SU-DHL-6 (cell line): ENCODE results near the gene SMYD2.

ENCODE experiments used
- H2AFZ ChIP-seq: fragments of 200-600 bp; sonication (generic); 2 replicates; pipeline ENCODE4 v1.6.1; 2014; ENCODE audit warnings: low read depth, mild to moderate bottlenecking, moderate library complexity, mixed read lengths, antibody characterized with exemption, low read length; ENCODE audit not compliant: severe bottlenecking
- H3F3A ChIP-seq: fragments of 200-600 bp; shearing (Covaris generic); 2 replicates; pipeline ENCODE4 v1.6.0; 2016; ENCODE audit warnings: antibody characterized with exemption, mild to moderate bottlenecking; ENCODE audit not compliant: insufficient read depth
- H3K27ac ChIP-seq: fragments of 200-600 bp; sonication (generic); 2 replicates; pipeline ENCODE4 v1.5.1; 2016; ENCODE audit warnings: low read depth, mild to moderate bottlenecking, low read length, moderate library complexity, mixed read lengths
- H3K27me3 ChIP-seq: fragments of 200-600 bp; sonication (generic), shearing (Covaris generic); 2 replicates; pipeline ENCODE4 v1.6.0; 2014; ENCODE audit warnings: mild to moderate bottlenecking, low read length
- H3K36me3 ChIP-seq: fragments of 200-600 bp; sonication (generic); 2 replicates; pipeline ENCODE4 v1.6.1; 2014; ENCODE audit warnings: mild to moderate bottlenecking, low read length, mixed read lengths
- H3K4me2 ChIP-seq: fragments of 300-600, 200-600 bp; shearing (Covaris generic), sonication (generic); 2 replicates; pipeline ENCODE4 v1.6.0; 2014; ENCODE audit warnings: low read length, low read depth, mild to moderate bottlenecking; ENCODE audit not compliant: poor library complexity, severe bottlenecking
- H3K4me3 ChIP-seq: fragments of 200-600 bp; sonication (generic); 2 replicates; pipeline ENCODE4 v1.5.1; 2014; ENCODE audit warnings: antibody characterized with exemption, low read length, mild to moderate bottlenecking, mixed read lengths; ENCODE audit not compliant: insufficient read depth, poor library complexity, severe bottlenecking
- H3K79me2 ChIP-seq: fragments of 200-600 bp; sonication (generic); 2 replicates; pipeline ENCODE4 v1.6.1; 2014; ENCODE audit warnings: mild to moderate bottlenecking, low read length, moderate library complexity; ENCODE audit not compliant: insufficient read depth
- H3K9ac ChIP-seq: fragments of 200-600 bp; sonication (generic); 2 replicates; pipeline ENCODE4 v1.7.0; 2014; ENCODE audit warnings: mild to moderate bottlenecking, low read length
- H3K9me2 ChIP-seq: fragments of 200-600 bp; sonication (generic); replicated peaks from 2 replicates; pipeline ENCODE4 v1.6.1; 2014; ENCODE audit warnings: low read length; ENCODE audit not compliant: insufficient read depth
- H3K9me3 ChIP-seq: fragments of 200-600 bp; sonication (generic); 2 replicates; pipeline ENCODE4 v1.6.1; 2014; ENCODE audit warnings: low read length, mixed read lengths; ENCODE audit not compliant: insufficient read depth
- H4K20me1 ChIP-seq: fragments of 200-600 bp; sonication (generic); 2 replicates; pipeline ENCODE4 v1.6.1; 2014; ENCODE audit warnings: low read depth, mild to moderate bottlenecking, antibody characterized with exemption, low read length, moderate library complexity, mixed read lengths
- EZH2phosphoT487 ChIP-seq: fragments of 200-600 bp; sonication (generic), shearing (Covaris generic); conservative IDR thresholded peaks from 2 replicates; pipeline ENCODE4 v1.6.1; 2018; ENCODE audit warnings: mild to moderate bottlenecking, antibody characterized with exemption, low read length, moderate library complexity, mixed read lengths
- TF ChIP-seq, protein P1 (sequence below): fragments of 200-600 bp; sonication (generic); IDR thresholded peaks from one replicate; pipeline ENCODE4 v1.5.1; 2017; ENCODE audit warnings: antibody characterized with exemption, mild to moderate bottlenecking, low read length, moderate library complexity; ENCODE audit not compliant: insufficient read depth, poor library complexity, severe bottlenecking

SMYD2 gene

DNA sequence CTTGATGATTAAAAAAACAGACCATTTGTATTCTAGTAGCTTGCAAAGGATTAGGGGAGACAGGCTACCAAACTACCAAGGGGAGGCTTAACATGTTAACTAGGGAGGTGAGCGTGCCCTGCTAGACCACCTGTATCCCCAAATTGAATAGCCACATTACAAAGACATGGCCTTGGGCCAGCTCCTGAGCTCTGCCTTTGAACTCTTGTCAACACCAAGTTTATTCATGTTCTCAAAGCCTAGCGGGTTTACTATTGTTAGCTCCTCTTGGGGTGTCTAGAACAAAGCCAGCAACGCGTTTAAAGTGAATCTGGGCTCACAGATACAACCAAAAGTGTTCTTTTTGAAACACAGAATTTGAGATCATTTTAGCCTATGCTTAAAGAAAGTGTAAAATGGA, 36.3 kb downstream of the SMYD2 start:
- H3K9ac ChIP-seq: no peak overlapping the region
- TF ChIP-seq EZH2phosphoT487: no peak
- TF ChIP-seq, protein P1, sequence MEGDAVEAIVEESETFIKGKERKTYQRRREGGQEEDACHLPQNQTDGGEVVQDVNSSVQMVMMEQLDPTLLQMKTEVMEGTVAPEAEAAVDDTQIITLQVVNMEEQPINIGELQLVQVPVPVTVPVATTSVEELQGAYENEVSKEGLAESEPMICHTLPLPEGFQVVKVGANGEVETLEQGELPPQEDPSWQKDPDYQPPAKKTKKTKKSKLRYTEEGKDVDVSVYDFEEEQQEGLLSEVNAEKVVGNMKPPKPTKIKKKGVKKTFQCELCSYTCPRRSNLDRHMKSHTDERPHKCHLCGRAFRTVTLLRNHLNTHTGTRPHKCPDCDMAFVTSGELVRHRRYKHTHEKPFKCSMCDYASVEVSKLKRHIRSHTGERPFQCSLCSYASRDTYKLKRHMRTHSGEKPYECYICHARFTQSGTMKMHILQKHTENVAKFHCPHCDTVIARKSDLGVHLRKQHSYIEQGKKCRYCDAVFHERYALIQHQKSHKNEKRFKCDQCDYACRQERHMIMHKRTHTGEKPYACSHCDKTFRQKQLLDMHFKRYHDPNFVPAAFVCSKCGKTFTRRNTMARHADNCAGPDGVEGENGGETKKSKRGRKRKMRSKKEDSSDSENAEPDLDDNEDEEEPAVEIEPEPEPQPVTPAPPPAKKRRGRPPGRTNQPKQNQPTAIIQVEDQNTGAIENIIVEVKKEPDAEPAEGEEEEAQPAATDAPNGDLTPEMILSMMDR: no peak
- no peaks in the 10 kb centered on the region for H3F3A ChIP-seq
- H3K9me2 ChIP-seq: no peaks in the 10 kb centered on the region
- H3K4me2 ChIP-seq: no peak overlapping the region
- H3K27me3 ChIP-seq: no peaks in the 10 kb centered on the region
- no peaks in the 10 kb centered on the region for H3K36me3 ChIP-seq
- no peaks in the 10 kb centered on the region for H4K20me1 ChIP-seq
- no peaks in the 10 kb centered on the region for H3K9me3 ChIP-seq
- no peak overlapping the region for H2AFZ ChIP-seq
- no peak overlapping the region for H3K27ac ChIP-seq
- no peak overlapping the region for H3K4me3 ChIP-seq
- no peaks in the 10 kb centered on the region for H3K79me2 ChIP-seq

DNA sequence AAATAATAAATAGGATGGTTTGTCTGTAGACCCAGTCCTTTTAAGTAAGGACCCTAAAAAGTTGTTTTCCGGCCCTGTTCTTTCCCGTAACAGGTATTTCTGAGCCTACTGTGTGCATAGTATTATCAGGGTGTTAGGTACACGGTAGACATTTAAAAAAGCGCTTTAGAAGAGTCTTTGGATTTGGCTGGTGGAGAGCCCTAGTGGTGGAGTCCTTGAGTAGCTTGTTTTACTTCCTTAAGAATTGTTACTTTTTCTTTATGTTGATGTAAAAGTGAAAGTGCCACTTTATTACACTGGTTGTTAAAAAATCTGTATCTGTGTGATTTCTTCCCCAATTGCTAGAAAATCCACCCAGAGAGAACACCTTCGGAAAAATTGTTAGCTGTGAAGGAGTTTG, 36.8 kb downstream of the SMYD2 start:
- Histone ChIP-seq H3K9ac (no peak overlapping the region), H2AFZ (no peak overlapping the region), H3K27ac (no peak overlapping the region), H3K4me3 (no peak overlapping the region), H4K20me1 (no peaks in the 10 kb centered on the region), H3K4me2 (no peak overlapping the region), H3K9me2 (no peaks in the 10 kb centered on the region), H3F3A (no peaks in the 10 kb centered on the region), H3K36me3 (no peaks in the 10 kb centered on the region), H3K79me2 (no peaks in the 10 kb centered on the region), H3K27me3 (no peaks in the 10 kb centered on the region), H3K9me3 (no peaks in the 10 kb centered on the region)
- TF ChIP-seq, protein P1: no peak
- TF ChIP-seq EZH2phosphoT487: no peak

DNA sequence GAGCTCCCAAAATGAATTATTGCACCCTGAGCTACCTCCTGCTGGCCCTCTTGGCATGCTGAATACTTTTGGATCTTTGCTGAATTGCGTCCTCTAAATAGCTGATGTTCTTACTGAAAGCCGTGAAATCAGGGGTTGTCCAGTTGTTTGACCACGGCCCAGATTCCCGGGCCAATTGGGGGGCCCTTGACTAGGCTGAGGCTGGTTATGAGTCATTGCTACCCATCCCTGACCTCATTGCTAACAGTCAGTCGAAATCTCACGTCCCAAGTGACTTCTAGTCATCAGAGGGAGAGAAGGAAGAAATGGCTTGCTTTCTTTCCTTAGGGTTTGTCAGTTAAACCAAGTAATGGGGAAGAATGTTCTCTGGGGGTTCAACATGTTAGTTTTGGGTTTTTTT, 37.4 kb downstream of the SMYD2 start:
- no peaks in the 10 kb centered on the region for H3K36me3 ChIP-seq
- no peaks in the 10 kb centered on the region for H3K9me3 ChIP-seq
- no peaks in the 10 kb centered on the region for H3K9me2 ChIP-seq
- no peak overlapping the region for H3K4me3 ChIP-seq
- H3K27ac ChIP-seq: no peak overlapping the region
- TF ChIP-seq EZH2phosphoT487: no peak
- TF ChIP-seq, protein P1: no peak
- H2AFZ ChIP-seq: no peak overlapping the region
- no peaks in the 10 kb centered on the region for H3K27me3 ChIP-seq
- H3K4me2 ChIP-seq: no peak overlapping the region
- H4K20me1 ChIP-seq: no peaks in the 10 kb centered on the region
- no peak overlapping the region for H3K9ac ChIP-seq
- H3K79me2 ChIP-seq: no peaks in the 10 kb centered on the region
- no peaks in the 10 kb centered on the region for H3F3A ChIP-seq
